Smooth muscle cell (in vitro differentiated cells): Measurements from ENCODE around the gene SMIM29. TPM values are rescaled to one million over a fixed set of nuclear protein-coding genes. Genes with fewer than 3 reads are reported as not detected.

ENCODE experiments used
- DNase-seq: peaks from one replicate; lab custom pipeline; 2025; ENCODE audit not compliant: unreplicated experiment; lab: John Stamatoyannopoulos, UW
- H2AFZ ChIP-seq: fragments of 200-600 bp; sonication (generic); 2 replicates; pipeline ENCODE4 v1.6.0; 2016; ENCODE audit warnings: antibody characterized with exemption, low read depth, mild to moderate bottlenecking
- H3F3A ChIP-seq: fragments of 200-600 bp; sonication (generic); 2 replicates; pipeline ENCODE4 v1.6.0; 2017; ENCODE audit warnings: antibody characterized with exemption, low read depth
- H3K27ac ChIP-seq: fragments of 200-600 bp; sonication (generic); 2 replicates; pipeline ENCODE4 v1.5.1; 2016; ENCODE audit warnings: low read depth, mild to moderate bottlenecking
- H3K27me3 ChIP-seq: fragments of 200-600 bp; sonication (generic); 2 replicates; pipeline ENCODE4 v1.6.1; 2016; ENCODE audit warnings: low read depth, mild to moderate bottlenecking
- H3K36me3 ChIP-seq: fragments of 200-600 bp; sonication (generic); 2 replicates; pipeline ENCODE4 v1.5.1; 2016; ENCODE audit warnings: low read depth
- H3K4me1 ChIP-seq: fragments of 200-600 bp; sonication (generic); 2 replicates; pipeline ENCODE4 v1.5.1; 2016; ENCODE audit warnings: low read depth
- H3K4me2 ChIP-seq: fragments of 200-600 bp; sonication (generic); 2 replicates; pipeline ENCODE4 v1.6.0; 2016; ENCODE audit warnings: mild to moderate bottlenecking
- H3K4me3 ChIP-seq: fragments of 200-600 bp; sonication (generic); 2 replicates; pipeline ENCODE4 v1.5.1; 2016; ENCODE audit warnings: mild to moderate bottlenecking
- H3K79me2 ChIP-seq: fragments of 200-600 bp; sonication (generic); 2 replicates; pipeline ENCODE4 v1.6.0; 2016; ENCODE audit warnings: low read depth, mild to moderate bottlenecking
- H3K9ac ChIP-seq: fragments of 200-600 bp; sonication (generic); 2 replicates; pipeline ENCODE4 v1.6.0; 2016; ENCODE audit warnings: low read depth
- H3K9me3 ChIP-seq: fragments of 200-600 bp; sonication (generic); replicated peaks from 2 replicates; pipeline ENCODE4 v1.5.1; 2016; ENCODE audit warnings: low read depth
- H4K20me1 ChIP-seq: fragments of 200-600 bp; sonication (generic); 2 replicates; pipeline ENCODE4 v1.6.0; 2016; ENCODE audit warnings: low read depth
- WGBS: methylation state at CpG from one replicate; pipeline ENCODE4 v1.1.7; 2016; ENCODE audit warnings: low lambda C conversion rate; 5-methylcytosine and 5-hydroxymethylcytosine counted together
- polyA plus RNA-seq: library from polyadenylated mRNA; unstranded; fragments of >200 nt; fragmentation: Nextera tagmentation; extraction: Ambion mirVana; gene quantifications from 2 replicates; pipeline ENCODE4 v1.2.1, GENCODE V29; 2016
- total RNA-seq: library from RNA; depleted of rRNA; stranded (reverse); fragments of >200 nt; gene quantifications from 2 replicates; pipeline ENCODE4 v1.2.3, GENCODE V29; 2014
- TF ChIP-seq, protein P1 (sequence below): fragments of 200-600 bp; sonication (generic); IDR thresholded peaks from 2 replicates; pipeline ENCODE4 v1.5.1; 2017; ENCODE audit warnings: borderline replicate concordance, mild to moderate bottlenecking, antibody characterized with exemption; ENCODE audit not compliant: insufficient read depth, poor library complexity, severe bottlenecking

SMIM29 gene
- total RNA-seq = 13.6 and 29.7 TPM in 2 replicates
- polyA plus RNA-seq = 29.2 and 33.4 TPM in 2 replicates

- TF ChIP-seq, protein P1, sequence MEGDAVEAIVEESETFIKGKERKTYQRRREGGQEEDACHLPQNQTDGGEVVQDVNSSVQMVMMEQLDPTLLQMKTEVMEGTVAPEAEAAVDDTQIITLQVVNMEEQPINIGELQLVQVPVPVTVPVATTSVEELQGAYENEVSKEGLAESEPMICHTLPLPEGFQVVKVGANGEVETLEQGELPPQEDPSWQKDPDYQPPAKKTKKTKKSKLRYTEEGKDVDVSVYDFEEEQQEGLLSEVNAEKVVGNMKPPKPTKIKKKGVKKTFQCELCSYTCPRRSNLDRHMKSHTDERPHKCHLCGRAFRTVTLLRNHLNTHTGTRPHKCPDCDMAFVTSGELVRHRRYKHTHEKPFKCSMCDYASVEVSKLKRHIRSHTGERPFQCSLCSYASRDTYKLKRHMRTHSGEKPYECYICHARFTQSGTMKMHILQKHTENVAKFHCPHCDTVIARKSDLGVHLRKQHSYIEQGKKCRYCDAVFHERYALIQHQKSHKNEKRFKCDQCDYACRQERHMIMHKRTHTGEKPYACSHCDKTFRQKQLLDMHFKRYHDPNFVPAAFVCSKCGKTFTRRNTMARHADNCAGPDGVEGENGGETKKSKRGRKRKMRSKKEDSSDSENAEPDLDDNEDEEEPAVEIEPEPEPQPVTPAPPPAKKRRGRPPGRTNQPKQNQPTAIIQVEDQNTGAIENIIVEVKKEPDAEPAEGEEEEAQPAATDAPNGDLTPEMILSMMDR = peak; percentile 91
- peak; percentile 93 for DNase-seq
- Histone ChIP-seq H3F3A (peaks cover 9% of the 10 kb centered on the region), H3K27ac (peak within 1 kb of the TSS; percentile 61), H2AFZ (peak within 1 kb of the TSS; percentile 99), H3K4me1 (no peaks in the 10 kb centered on the region), H3K9ac (peak within 1 kb of the TSS; percentile 83), H3K4me2 (peak within 1 kb of the TSS; percentile 92), H4K20me1 (no peaks in the 10 kb centered on the region), H3K4me3 (peak within 1 kb of the TSS; percentile 75), H3K27me3 (no peaks in the 10 kb centered on the region), H3K9me3 (no peaks in the 10 kb centered on the region), H3K36me3 (no peaks in the 10 kb centered on the region), H3K79me2 (no peaks in the 10 kb centered on the region)
- WGBS = under 1% methylated on average over 56 of the region's 79 CpGs
Observed at GRCh38 chr6:34248727-34249468, at the start of gene SMIM29. SMIM29 (minus strand) TSS chr6:34249006; CDS start chr6:34247791, 1,215 bp downstream.

- DNase-seq = no peak
- no peak overlapping the region for H3K4me2 ChIP-seq
Observed at GRCh38 chr6:34295721-34296120, 46.9 kb upstream of the SMIM29 start.

GRCh38 chr6:34292954-34293353 lies 44.1 kb upstream of the SMIM29 start:
- H3K4me2 ChIP-seq = no peak overlapping the region
- peaks cover 13% of the 10 kb centered on the region for H4K20me1 ChIP-seq
- no peak overlapping the region for H3K4me3 ChIP-seq
- H3K36me3 ChIP-seq = no peaks in the 10 kb centered on the region
- no peaks in the 10 kb centered on the region for H3K79me2 ChIP-seq
- TF ChIP-seq, protein P1 = no peak
- no peak overlapping the region for H3K27ac ChIP-seq
- no peak overlapping the region for H3K9ac ChIP-seq
- no peaks in the 10 kb centered on the region for H3K27me3 ChIP-seq
- DNase-seq = no peak
- H3K4me1 ChIP-seq = no peaks in the 10 kb centered on the region
- H3K9me3 ChIP-seq = no peaks in the 10 kb centered on the region
- no peaks in the 10 kb centered on the region for H3F3A ChIP-seq
- no peak overlapping the region for H2AFZ ChIP-seq
- WGBS = 91% methylated on average over 3 of the region's 3 CpGs

More at GRCh38 chr6:34295721-34296120, 46.9 kb upstream of the SMIM29 start:
- 82% methylated on average over 3 of the region's 3 CpGs for WGBS
- peaks cover 26% of the 10 kb centered on the region for H4K20me1 ChIP-seq
- no peaks in the 10 kb centered on the region for H3K4me1 ChIP-seq
- H3K27ac ChIP-seq = no peak overlapping the region
- TF ChIP-seq, protein P1 = no peak
- H2AFZ ChIP-seq = no peak overlapping the region
- H3K79me2 ChIP-seq = no peaks in the 10 kb centered on the region
- H3K4me3 ChIP-seq = no peak overlapping the region
- no peaks in the 10 kb centered on the region for H3K36me3 ChIP-seq
- H3K9ac ChIP-seq = no peak overlapping the region
- H3F3A ChIP-seq = no peaks in the 10 kb centered on the region
- no peaks in the 10 kb centered on the region for H3K27me3 ChIP-seq
- H3K9me3 ChIP-seq = no peaks in the 10 kb centered on the region
